ENCODE results near the gene PPP1R9A.

DNA sequence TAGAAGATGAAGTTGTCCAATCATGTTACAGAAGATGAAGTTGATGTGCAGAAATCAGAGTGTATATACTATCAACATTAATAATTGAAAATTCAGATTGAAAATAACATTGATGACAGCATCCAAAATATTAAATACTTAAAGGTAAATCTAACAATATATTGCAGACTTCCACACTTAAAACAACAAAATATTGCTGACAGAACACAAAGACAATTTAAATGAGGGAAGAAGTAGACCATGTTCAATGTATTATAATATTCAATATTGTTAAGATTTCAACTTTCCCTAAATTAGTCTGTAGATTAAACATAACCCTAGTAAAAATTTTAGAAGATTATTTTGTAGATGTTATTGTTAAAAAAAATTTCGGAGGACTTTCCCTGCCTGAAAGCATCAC is 265.0 kb downstream of the PPP1R9A start:
- TF ChIP-seq CTCF (IDR thresholded peaks at IDR 0.05; ENCODE audit: insufficient read depth, low read length, poor library complexity, severe bottlenecking) (no peak), EZH2phosphoT487 (conservative IDR thresholded peaks at IDR 0.05; ENCODE audit: low read length) (no peak)

Measured in SU-DHL-6 (cell line).